ENCODE results near the gene SLC2A11. TPM values are rescaled to one million over a fixed set of nuclear protein-coding genes. Genes with fewer than 3 reads are reported as not detected.

Gene SLC2A11
- total RNA-seq, 5 donors from 2014 or later (not counting 1 experiment from before 2014, with no cell fraction given): 16.2 to 24.2 (median 18.6) TPM

- Histone ChIP-seq H3K36me3 (ENCODE audit: control insufficient read depth in 2 of 2, extremely low read depth in 1 of 2, insufficient read depth in 1 of 2, low read length in 1 of 2) (peaks cover 36 to 53% of the 10 kb centered on the region in 2 donors), H3K27me3 (replicated peaks in 1 of 2; ENCODE audit: control insufficient read depth in 2 of 2, extremely low read depth in 1 of 2, insufficient read depth in 2 of 2, low read length in 1 of 2) (no peaks in the 10 kb centered on the region), H3K27ac (ENCODE audit: low read length) (no peak overlapping the region), H3K4me1 (ENCODE audit: control insufficient read depth in 1 of 2, extremely low read depth in 1 of 2, insufficient read depth in 2 of 2, low read length in 2 of 2) (no peaks in the 10 kb centered on the region), H3K9me3 (no peaks in the 10 kb centered on the region), H3K4me3 (ENCODE audit: control insufficient read depth in 1 of 2, extremely low read depth in 1 of 2, low read length in 1 of 2) (no peak overlapping the region)
- H3K27ac Mint-ChIP-seq: no peak overlapping the region
- H3K4me3 Mint-ChIP-seq: no peak overlapping the region
- peaks cover 0 to 15% (median 2%) of the 10 kb centered on the region in 3 donors for H3K4me1 Mint-ChIP-seq
- 94% methylated on average over 10 of the region's 11 CpGs for WGBS (ENCODE audit: insufficient coverage)
- no peak for ATAC-seq (replicated peaks in 1 of 4)
- no peak for DNase-seq
- CTCF ChIA-PET: no interaction called here
- peaks cover 25% of the 10 kb centered on the region for H3K36me3 Mint-ChIP-seq
- POLR2A ChIA-PET: no interaction called here
- no peaks in the 10 kb centered on the region for H3K27me3 Mint-ChIP-seq
- no peaks in the 10 kb centered on the region for H3K9me3 Mint-ChIP-seq
Measured at GRCh38 chr22:23832226-23833016, 25.3 kb upstream of the SLC2A11 start.

GRCh38 chr22:23833017-23833751, 24.5 kb upstream of the SLC2A11 start:
- H3K4me3 ChIP-seq (ENCODE audit: control insufficient read depth in 1 of 2, extremely low read depth in 1 of 2, low read length in 1 of 2): no peak overlapping the region
- H3K36me3 Mint-ChIP-seq: peaks cover 25% of the 10 kb centered on the region
- peaks cover 0 to 6% of the 10 kb centered on the region in 2 experiments for H3K4me1 ChIP-seq (ENCODE audit: control insufficient read depth in 1 of 2, extremely low read depth in 1 of 2, insufficient read depth in 2 of 2, low read length in 2 of 2)
- over 99% methylated on average over 14 of the region's 16 CpGs for WGBS (ENCODE audit: insufficient coverage)
- ChIA-PET CTCF (no interaction called here), POLR2A (interaction anchor here in 1 of 2 donors (0.6 kb wide), 1 partner anchor 33 kb away, joined by 3 read pairs; no protein-coding TSS in a partner anchor)
- H3K4me1 Mint-ChIP-seq: peaks cover 5 to 21% (median 7%) of the 10 kb centered on the region in 3 donors
- peaks cover 33 to 48% of the 10 kb centered on the region in 2 donors for H3K36me3 ChIP-seq (ENCODE audit: control insufficient read depth in 2 of 2, extremely low read depth in 1 of 2, insufficient read depth in 1 of 2, low read length in 1 of 2)
- H3K27me3 ChIP-seq (replicated peaks in 1 of 2; ENCODE audit: control insufficient read depth in 2 of 2, extremely low read depth in 1 of 2, insufficient read depth in 2 of 2, low read length in 1 of 2): no peaks in the 10 kb centered on the region
- no peak for DNase-seq
- no peak for ATAC-seq (replicated peaks in 1 of 4)
- H3K9me3 ChIP-seq: no peaks in the 10 kb centered on the region
- no peaks in the 10 kb centered on the region for H3K9me3 Mint-ChIP-seq
- no peak overlapping the region for H3K4me3 Mint-ChIP-seq
- H3K27ac Mint-ChIP-seq: no peak overlapping the region
- no peak overlapping the region for H3K27ac ChIP-seq (ENCODE audit: low read length)
- H3K27me3 Mint-ChIP-seq: no peaks in the 10 kb centered on the region

- H3K9me3 ChIP-seq: no peaks in the 10 kb centered on the region
- ChIA-PET POLR2A (no interaction called here), CTCF (no interaction called here)
- no peak overlapping the region for H3K27ac Mint-ChIP-seq
- H3K27me3 Mint-ChIP-seq: no peaks in the 10 kb centered on the region
- no peaks in the 10 kb centered on the region for H3K9me3 Mint-ChIP-seq
- H3K4me3 Mint-ChIP-seq: no peak overlapping the region
- no peaks in the 10 kb centered on the region for H3K27me3 ChIP-seq (replicated peaks in 1 of 2; ENCODE audit: control insufficient read depth in 2 of 2, extremely low read depth in 1 of 2, insufficient read depth in 2 of 2, low read length in 1 of 2)
- WGBS (ENCODE audit: insufficient coverage): 97% methylated on average over 4 of the region's 13 CpGs
- H3K36me3 Mint-ChIP-seq: peaks cover 21% of the 10 kb centered on the region
- H3K4me3 ChIP-seq (ENCODE audit: control insufficient read depth in 1 of 2, extremely low read depth in 1 of 2, low read length in 1 of 2): no peak overlapping the region
- ATAC-seq (replicated peaks in 1 of 4) (no peak), DNase-seq (no peak)
- H3K4me1 ChIP-seq (ENCODE audit: control insufficient read depth in 1 of 2, extremely low read depth in 1 of 2, insufficient read depth in 2 of 2, low read length in 2 of 2): peaks cover 0 to 13% of the 10 kb centered on the region in 2 experiments
- H3K4me1 Mint-ChIP-seq: peaks cover 11 to 21% (median 11%) of the 10 kb centered on the region in 3 donors
- no peak overlapping the region for H3K27ac ChIP-seq (ENCODE audit: low read length)
- peaks cover 31 to 43% of the 10 kb centered on the region in 2 donors for H3K36me3 ChIP-seq (ENCODE audit: control insufficient read depth in 2 of 2, extremely low read depth in 1 of 2, insufficient read depth in 1 of 2, low read length in 1 of 2)
Measured at GRCh38 chr22:23833911-23834317, 23.8 kb upstream of the SLC2A11 start.

GRCh38 chr22:23834406-23834792, 23.3 kb upstream of the SLC2A11 start:
- no peaks in the 10 kb centered on the region for H3K27me3 ChIP-seq (replicated peaks in 1 of 2; ENCODE audit: control insufficient read depth in 2 of 2, extremely low read depth in 1 of 2, insufficient read depth in 2 of 2, low read length in 1 of 2)
- CTCF ChIA-PET: no interaction called here
- H3K4me3 ChIP-seq (ENCODE audit: control insufficient read depth in 1 of 2, extremely low read depth in 1 of 2, low read length in 1 of 2): no peak overlapping the region
- no peaks in the 10 kb centered on the region for H3K9me3 ChIP-seq
- POLR2A ChIA-PET: no interaction called here
- H3K36me3 ChIP-seq (ENCODE audit: control insufficient read depth in 2 of 2, extremely low read depth in 1 of 2, insufficient read depth in 1 of 2, low read length in 1 of 2): peaks cover 26 to 40% of the 10 kb centered on the region in 2 donors
- H3K4me1 ChIP-seq (ENCODE audit: control insufficient read depth in 1 of 2, extremely low read depth in 1 of 2, insufficient read depth in 2 of 2, low read length in 2 of 2): peaks cover 0 to 18% of the 10 kb centered on the region in 2 experiments
- no peak for DNase-seq
- peaks cover 15 to 24% (median 16%) of the 10 kb centered on the region in 3 donors for H3K4me1 Mint-ChIP-seq
- ATAC-seq (replicated peaks in 1 of 4): no peak
- no peak overlapping the region for H3K4me3 Mint-ChIP-seq
- WGBS (ENCODE audit: insufficient coverage): no CpG with 5 or more reads among the region's 3 CpGs
- H3K36me3 Mint-ChIP-seq: peaks cover 16% of the 10 kb centered on the region
- no peaks in the 10 kb centered on the region for H3K27me3 Mint-ChIP-seq
- H3K27ac ChIP-seq (ENCODE audit: low read length): no peak overlapping the region
- H3K27ac Mint-ChIP-seq: no peak overlapping the region
- no peaks in the 10 kb centered on the region for H3K9me3 Mint-ChIP-seq

- Mint-ChIP-seq H3K4me1 (peaks cover 15 to 24% (median 20%) of the 10 kb centered on the region in 3 donors), H3K9me3 (no peaks in the 10 kb centered on the region), H3K36me3 (peaks cover 11% of the 10 kb centered on the region), H3K27me3 (no peaks in the 10 kb centered on the region), H3K4me3 (no peak overlapping the region), H3K27ac (peak overlapping the region in 1 of 2 donors; percentile 16)
- H3K27ac ChIP-seq (ENCODE audit: low read length): no peak overlapping the region
- peaks cover 0 to 23% of the 10 kb centered on the region in 2 experiments for H3K4me1 ChIP-seq (ENCODE audit: control insufficient read depth in 1 of 2, extremely low read depth in 1 of 2, insufficient read depth in 2 of 2, low read length in 2 of 2)
- no peak for DNase-seq
- 98% methylated on average over 10 of the region's 10 CpGs for WGBS (ENCODE audit: insufficient coverage)
- ChIA-PET POLR2A (no interaction called here), CTCF (no interaction called here)
- ATAC-seq (replicated peaks in 1 of 4): no peak
- H3K9me3 ChIP-seq: no peaks in the 10 kb centered on the region
- no peaks in the 10 kb centered on the region for H3K27me3 ChIP-seq (replicated peaks in 1 of 2; ENCODE audit: control insufficient read depth in 2 of 2, extremely low read depth in 1 of 2, insufficient read depth in 2 of 2, low read length in 1 of 2)
- H3K36me3 ChIP-seq (ENCODE audit: control insufficient read depth in 2 of 2, extremely low read depth in 1 of 2, insufficient read depth in 1 of 2, low read length in 1 of 2): peaks cover 25 to 38% of the 10 kb centered on the region in 2 donors
- H3K4me3 ChIP-seq (ENCODE audit: control insufficient read depth in 1 of 2, extremely low read depth in 1 of 2, low read length in 1 of 2): no peak overlapping the region
Measured at GRCh38 chr22:23834793-23835483, 22.7 kb upstream of the SLC2A11 start.

- 91% methylated on average over 9 of the region's 11 CpGs for WGBS (ENCODE audit: insufficient coverage)
- ChIA-PET CTCF (interaction anchor here in 1 of 2 donors (0.6 kb wide), 1 partner anchor 703 kb away, joined by 4 read pairs; no protein-coding TSS in a partner anchor), POLR2A (no interaction called here)
- ATAC-seq (replicated peaks in 1 of 4): no peak
- H3K9me3 ChIP-seq: no peaks in the 10 kb centered on the region
- no peak overlapping the region for H3K4me3 ChIP-seq (ENCODE audit: control insufficient read depth in 1 of 2, extremely low read depth in 1 of 2, low read length in 1 of 2)
- Mint-ChIP-seq H3K27ac (peak overlapping the region in 1 of 2 donors; percentile 58), H3K9me3 (no peaks in the 10 kb centered on the region), H3K36me3 (peaks cover 6% of the 10 kb centered on the region), H3K4me3 (no peak overlapping the region), H3K27me3 (no peaks in the 10 kb centered on the region), H3K4me1 (peaks cover 15 to 24% (median 21%) of the 10 kb centered on the region in 3 donors)
- H3K36me3 ChIP-seq (ENCODE audit: control insufficient read depth in 2 of 2, extremely low read depth in 1 of 2, insufficient read depth in 1 of 2, low read length in 1 of 2): peaks cover 25 to 34% of the 10 kb centered on the region in 2 donors
- H3K27ac ChIP-seq (ENCODE audit: low read length): no peak overlapping the region
- DNase-seq: no peak
- H3K4me1 ChIP-seq (ENCODE audit: control insufficient read depth in 1 of 2, extremely low read depth in 1 of 2, insufficient read depth in 2 of 2, low read length in 2 of 2): peaks cover 0 to 23% of the 10 kb centered on the region in 2 experiments
- H3K27me3 ChIP-seq (replicated peaks in 1 of 2; ENCODE audit: control insufficient read depth in 2 of 2, extremely low read depth in 1 of 2, insufficient read depth in 2 of 2, low read length in 1 of 2): no peaks in the 10 kb centered on the region
Measured at GRCh38 chr22:23835484-23836144, 22.1 kb upstream of the SLC2A11 start.
